Measurements from ENCODE around the gene FRG2. TPM values are rescaled to one million over a fixed set of nuclear protein-coding genes. Genes with fewer than 3 reads are reported as not detected.
"Not testable (repeated sequence)": the region's sequence is repeated elsewhere in the genome, so short reads cannot be mapped to it uniquely, and the experiment has no call there.

The FRG2 gene
- total and polyA plus RNA-seq, 10 of the 15 experiments (the other 5 are each of a cell fraction or from before 2014, with no cell fraction given) = 0.04 TPM; not detected in 9

- BruUV-seq (replicated peaks); H3K4me1 ChIP-seq (ENCODE audit: control insufficient read depth, insufficient read depth, low read length); H3K4me3 ChIP-seq; RAD21 ChIA-PET (ENCODE audit: unreplicated experiment); POLR2A ChIA-PET; H3K9ac ChIP-seq (ENCODE audit: control insufficient read depth, insufficient read depth, low read length); intact Hi-C loops (cut with micrococcal nuclease; ENCODE audit: unreplicated experiment); H3K36me3 ChIP-seq (ENCODE audit: control insufficient read depth in 2 of 2, insufficient read depth in 2 of 2, low read length in 1 of 2); H3K9me3 ChIP-seq (replicated peaks; ENCODE audit: control insufficient read depth, insufficient read depth, low read length); H2AFZ ChIP-seq (ENCODE audit: control insufficient read depth, low read depth, low read length); FAIRE-seq; in situ Hi-C loops (cut with MboI); H3K27me3 ChIP-seq (replicated peaks in 1 of 2; ENCODE audit: control insufficient read depth in 2 of 2, insufficient read depth in 2 of 2, low read length in 1 of 2); CTCF ChIA-PET; SMC1A ChIA-PET (ENCODE audit: uncharacterized antibody, unreplicated experiment); ATAC-seq; H3K27ac ChIP-seq (ENCODE audit: control insufficient read depth, insufficient read depth); H3K79me2 ChIP-seq (ENCODE audit: control insufficient read depth, insufficient read depth, low read length); DNase-seq (ENCODE audit: low read depth, low spot score); H4K20me1 ChIP-seq (ENCODE audit: control insufficient read depth, insufficient read depth); H3K4me2 ChIP-seq (ENCODE audit: control insufficient read depth, insufficient read depth): not testable (repeated sequence)
- 0% methylated on average over 1 of the region's 3 CpGs for WGBS (ENCODE audit: insufficient coverage, insufficient replicate concordance, low lambda C conversion rate, missing lambda C conversion rate)
These were observed 37.1 kb downstream of the FRG2 start for GRCh38 chr4:189989941-189990340.

GRCh38 chr4:189988877-189989431 is 38.1 kb downstream of the FRG2 start:
- 18% methylated on average over 3 of the region's 3 CpGs for WGBS (ENCODE audit: insufficient coverage, insufficient replicate concordance, low lambda C conversion rate, missing lambda C conversion rate)
- Histone ChIP-seq H3K27ac (ENCODE audit: control insufficient read depth, insufficient read depth) (no peak overlapping the region), H3K9me3 (replicated peaks; ENCODE audit: control insufficient read depth, insufficient read depth, low read length) (no peaks in the 10 kb centered on the region), H3K36me3 (ENCODE audit: control insufficient read depth in 2 of 2, insufficient read depth in 2 of 2, low read length in 1 of 2) (no peaks in the 10 kb centered on the region), H3K4me1 (ENCODE audit: control insufficient read depth, insufficient read depth, low read length) (no peaks in the 10 kb centered on the region), H2AFZ (ENCODE audit: control insufficient read depth, low read depth, low read length) (no peak overlapping the region), H3K9ac (ENCODE audit: control insufficient read depth, insufficient read depth, low read length) (no peak overlapping the region), H3K4me3 (no peak overlapping the region), H3K4me2 (ENCODE audit: control insufficient read depth, insufficient read depth) (no peak overlapping the region), H3K27me3 (replicated peaks in 1 of 2; ENCODE audit: control insufficient read depth in 2 of 2, insufficient read depth in 2 of 2, low read length in 1 of 2) (no peaks in the 10 kb centered on the region), H4K20me1 (ENCODE audit: control insufficient read depth, insufficient read depth) (no peaks in the 10 kb centered on the region), H3K79me2 (ENCODE audit: control insufficient read depth, insufficient read depth, low read length) (no peaks in the 10 kb centered on the region)
- TF ChIP-seq SPI1 (IDR thresholded peaks at IDR 0.05; ENCODE audit: borderline replicate concordance, insufficient read depth, low read depth, low read length) (peak; percentile 70; the same call in 1 of the 2 replicates), MTA2 (IDR thresholded peaks at IDR 0.05; ENCODE audit: low read depth) (no peak)
- ChIA-PET CTCF (no interaction called here), RAD21 (ENCODE audit: unreplicated experiment) (no interaction called here), SMC1A (ENCODE audit: uncharacterized antibody, unreplicated experiment) (no interaction called here), POLR2A (no interaction called here)
- no peak for FAIRE-seq
- ATAC-seq = no peak
- in situ Hi-C loops (cut with MboI) (no loop called here), intact Hi-C loops (cut with micrococcal nuclease; ENCODE audit: unreplicated experiment) (no loop called here)
- no TSS peak for BruUV-seq (replicated peaks)
- DNase-seq (ENCODE audit: low read depth, low spot score) = no peak

- POLR2A ChIA-PET; H4K20me1 ChIP-seq (ENCODE audit: control insufficient read depth, insufficient read depth); H3K4me2 ChIP-seq (ENCODE audit: control insufficient read depth, insufficient read depth); H3K4me3 ChIP-seq; FAIRE-seq; intact Hi-C loops (cut with micrococcal nuclease; ENCODE audit: unreplicated experiment); H3K36me3 ChIP-seq (ENCODE audit: control insufficient read depth in 2 of 2, insufficient read depth in 2 of 2, low read length in 1 of 2); H3K9me3 ChIP-seq (replicated peaks; ENCODE audit: control insufficient read depth, insufficient read depth, low read length); ATAC-seq; DNase-seq (ENCODE audit: low read depth, low spot score); in situ Hi-C loops (cut with MboI); H3K27ac ChIP-seq (ENCODE audit: control insufficient read depth, insufficient read depth); BruUV-seq (replicated peaks); H2AFZ ChIP-seq (ENCODE audit: control insufficient read depth, low read depth, low read length); H3K27me3 ChIP-seq (replicated peaks in 1 of 2; ENCODE audit: control insufficient read depth in 2 of 2, insufficient read depth in 2 of 2, low read length in 1 of 2); H3K4me1 ChIP-seq (ENCODE audit: control insufficient read depth, insufficient read depth, low read length); RAD21 ChIA-PET (ENCODE audit: unreplicated experiment); H3K79me2 ChIP-seq (ENCODE audit: control insufficient read depth, insufficient read depth, low read length); H3K9ac ChIP-seq (ENCODE audit: control insufficient read depth, insufficient read depth, low read length): not testable (repeated sequence)
- 39% methylated on average over 4 of the region's 4 CpGs for WGBS (ENCODE audit: insufficient coverage, insufficient replicate concordance, low lambda C conversion rate, missing lambda C conversion rate)
- CTCF ChIA-PET = interaction anchor here (1.2 kb wide), 1 partner anchor 45 kb away, joined by 3 read pairs; the partner anchor contains the start of gene FRG1
- SMC1A ChIA-PET (ENCODE audit: uncharacterized antibody, unreplicated experiment) = interaction anchor here (1.3 kb wide), 1 partner anchor 10 kb away, joined by 3 read pairs; no protein-coding TSS in a partner anchor
These were observed 41.3 kb downstream of the FRG2 start for GRCh38 chr4:189985651-189986243.

GRCh38 chr4:189984661-189985060 is 42.4 kb downstream of the FRG2 start:
- DNase-seq (ENCODE audit: low read depth, low spot score); BruUV-seq (replicated peaks); ATAC-seq; intact Hi-C loops (cut with micrococcal nuclease; ENCODE audit: unreplicated experiment); H3K4me2 ChIP-seq (ENCODE audit: control insufficient read depth, insufficient read depth); FAIRE-seq; H3K9me3 ChIP-seq (replicated peaks; ENCODE audit: control insufficient read depth, insufficient read depth, low read length); RAD21 ChIA-PET (ENCODE audit: unreplicated experiment); H3K27me3 ChIP-seq (replicated peaks in 1 of 2; ENCODE audit: control insufficient read depth in 2 of 2, insufficient read depth in 2 of 2, low read length in 1 of 2); in situ Hi-C loops (cut with MboI); POLR2A ChIA-PET; CTCF ChIA-PET; H3K36me3 ChIP-seq (ENCODE audit: control insufficient read depth in 2 of 2, insufficient read depth in 2 of 2, low read length in 1 of 2); H3K9ac ChIP-seq (ENCODE audit: control insufficient read depth, insufficient read depth, low read length); H3K79me2 ChIP-seq (ENCODE audit: control insufficient read depth, insufficient read depth, low read length); SMC1A ChIA-PET (ENCODE audit: uncharacterized antibody, unreplicated experiment); H3K4me1 ChIP-seq (ENCODE audit: control insufficient read depth, insufficient read depth, low read length); H3K27ac ChIP-seq (ENCODE audit: control insufficient read depth, insufficient read depth); H4K20me1 ChIP-seq (ENCODE audit: control insufficient read depth, insufficient read depth); H3K4me3 ChIP-seq; H2AFZ ChIP-seq (ENCODE audit: control insufficient read depth, low read depth, low read length): not testable (repeated sequence)
- WGBS (ENCODE audit: insufficient coverage, insufficient replicate concordance, low lambda C conversion rate, missing lambda C conversion rate) = no CpG with 5 or more reads among the region's 31 CpGs
